ENCODE measurements around the gene UTP15. TPM values are rescaled to one million over a fixed set of nuclear protein-coding genes. Genes with fewer than 3 reads are reported as not detected.

UTP15 gene
- total RNA-seq, 4 donors from 2014 or later = 12.8 to 31.7 (median 24.1) TPM

GRCh38 chr5:73564018-73564417 is 1.5 kb upstream of the UTP15 start:
- Histone ChIP-seq H3K4me3 (peak overlapping the region; percentile 68 to 96 (median 84)), H3K4me1 (peaks cover 12 to 46% (median 26%) of the 10 kb centered on the region in 3 donors), H3K27ac (peak overlapping the region in 2 of 4 donors; percentile 95 to 99), H3K27me3 (no peaks in the 10 kb centered on the region), H3K36me3 (peaks cover 0 to 46% (median 14%) of the 10 kb centered on the region in 3 donors), H3K9me3 (no peaks in the 10 kb centered on the region)
- intact Hi-C loops (cut with DNase I) = no loop called here
- no peak for TF ChIP-seq POLR2A (IDR thresholded peaks at IDR 0.05)
- TF ChIP-seq CTCF (IDR thresholded peaks at IDR 0.05) = no peak
- 11 to 30% methylated on average over 3 of the region's 3 CpGs for WGBS, 2 donors
- DNase-seq = no peak

GRCh38 chr5:73564675-73565074 is 868 bp upstream of the UTP15 start:
- WGBS, 2 donors = 2 to 3% methylated on average over 9 of the region's 9 CpGs
- intact Hi-C loops (cut with DNase I) = no loop called here
- no peak for DNase-seq
- Histone ChIP-seq H3K27me3 (no peaks in the 10 kb centered on the region), H3K4me3 (peak overlapping the region; percentile 68 to 96 (median 84)), H3K4me1 (peaks cover 12 to 46% (median 26%) of the 10 kb centered on the region in 3 donors), H3K27ac (peak overlapping the region; percentile 92 to 99 (median 96)), H3K36me3 (peaks cover 0 to 46% (median 12%) of the 10 kb centered on the region in 3 donors), H3K9me3 (no peaks in the 10 kb centered on the region)
- TF ChIP-seq CTCF (IDR thresholded peaks at IDR 0.05) (no peak), POLR2A (IDR thresholded peaks at IDR 0.05) (no peak)

- 3 to 5% methylated on average over 6 to 8 of the region's 8 CpGs for whole genome bisulfite sequencing, 2 donors
- peak overlapping the region; percentile 92 to 99 (median 96) for H3K27ac ChIP-seq
- no peak for DNase-seq
- peaks cover 12 to 46% (median 26%) of the 10 kb centered on the region in 3 donors for H3K4me1 ChIP-seq
- H3K9me3 ChIP-seq = no peaks in the 10 kb centered on the region
- intact Hi-C loops (cut with DNase I) = no loop called here
- H3K36me3 ChIP-seq = peaks cover 0 to 46% (median 7%) of the 10 kb centered on the region in 3 donors
- no peak for TF ChIP-seq CTCF (IDR thresholded peaks at IDR 0.05)
- TF ChIP-seq POLR2A (IDR thresholded peaks at IDR 0.05) = no peak
- no peaks in the 10 kb centered on the region for H3K27me3 ChIP-seq
- H3K4me3 ChIP-seq = peak overlapping the region; percentile 68 to 96 (median 84)
Observed at GRCh38 chr5:73565969-73566547, 515 bp downstream of the UTP15 start.

- Histone ChIP-seq H3K4me3 (no peak overlapping the region), H3K9me3 (no peaks in the 10 kb centered on the region), H3K4me1 (no peaks in the 10 kb centered on the region), H3K27ac (no peak overlapping the region), H3K27me3 (no peaks in the 10 kb centered on the region), H3K36me3 (peaks cover 0 to 54% (median 18%) of the 10 kb centered on the region in 3 donors)
- no peak for DNase-seq
- no peak for TF ChIP-seq CTCF (IDR thresholded peaks at IDR 0.05)
- 63 to 64% methylated on average over 3 of the region's 3 CpGs for WGBS, 2 donors
- intact Hi-C loops (cut with DNase I) = no loop called here
Observed at GRCh38 chr5:73582285-73583145, 17.0 kb downstream of the UTP15 start.

GRCh38 chr5:73587923-73588322 is 22.4 kb downstream of the UTP15 start:
- Histone ChIP-seq H3K9me3 (no peaks in the 10 kb centered on the region), H3K27me3 (no peaks in the 10 kb centered on the region), H3K4me1 (peaks cover 0 to 4% (median 0%) of the 10 kb centered on the region in 3 donors), H3K36me3 (peaks cover 0 to under 1% (median 0%) of the 10 kb centered on the region in 3 donors), H3K4me3 (no peak overlapping the region), H3K27ac (no peak overlapping the region)
- intact Hi-C loops (cut with DNase I) = no loop called here
- TF ChIP-seq CTCF (IDR thresholded peaks at IDR 0.05) (no peak), POLR2A (IDR thresholded peaks at IDR 0.05) (no peak)
- 25 to 38% methylated on average over 1 of the region's 1 CpG for WGBS, 2 donors
- DNase-seq = no peak

All from esophagus squamous epithelium (tissue), 5 donors.